Mucosa of descending colon (tissue), 3 donors: ENCODE measurements around the gene TNNT1. TPM values are rescaled to one million over a fixed set of nuclear protein-coding genes. Genes with fewer than 3 reads are reported as not detected.
A peak's percentile ranks its signal among the peaks of the same experiment; 100 is the strongest.

Experiments used
- ATAC-seq: fragments of 200-7000 bp; cut with Tn5 transposase; one replicate; pipeline ENCODE4 v1.9.1; 2020; ENCODE audit warnings: mild to moderate bottlenecking, moderate library complexity
- DNase-seq, 3 donors: peaks; one replicate each; pipeline ENCODE4 v3.0.0-alpha.2; 2020
- H3K36me3 ChIP-seq: fragments of 200-600 bp; one replicate; pipeline ENCODE4 v1.8.0; 2021; ENCODE audit warnings: low read depth, mild to moderate bottlenecking
- H3K4me1 ChIP-seq: fragments of 200-600 bp; one replicate; pipeline ENCODE4 v1.8.0; 2021; ENCODE audit warnings: low read depth, mild to moderate bottlenecking
- H3K4me3 ChIP-seq: fragments of 200-600 bp; one replicate; pipeline ENCODE4 v1.8.0; 2021; ENCODE audit warnings: mild to moderate bottlenecking
- H3K9me3 ChIP-seq: fragments of 200-600 bp; one replicate; pipeline ENCODE4 v1.8.0; 2021; ENCODE audit warnings: mild to moderate bottlenecking
- intact Hi-C, 2 donors: fragments of 100-400 bp; cut with DNase I in 1 of 2; cut with micrococcal nuclease in 1 of 2; formaldehyde crosslinking; loops; one replicate each; pipeline versions ENCODE4 v1.11.0 to v1.11.1; 2022; cut with DNase I, micrococcal nuclease
- total RNA-seq, 3 donors: library from RNA; stranded (reverse); fragmentation: NEBNext Ultra II Directional in 2 of 3; extraction: Animal tissue kit (Norgen Biotek cat#: 25700) in 2 of 3; gene quantifications; one replicate each; pipeline versions ENCODE4 v1.2.1 to v1.2.4, GENCODE V29; 2021 to 2023
- TF ChIP-seq, protein P1 (sequence below): fragments of 200-600 bp; IDR thresholded peaks from one replicate; pipeline ENCODE4 v1.8.0; 2022; ENCODE audit warnings: antibody characterized with exemption, mild to moderate bottlenecking
- donor health status: DM: no; HTN: no; CAD: no; lungs with moderate emphysema.
- donor health status: DM: no; HTN: no; CAD: no.
- donor health status: DM: no; HTN: yes; CAD: no.

Gene TNNT1
- total RNA-seq, 3 donors from 2014 or later: 0.63 to 1.1 (median 0.65) TPM

DNA sequence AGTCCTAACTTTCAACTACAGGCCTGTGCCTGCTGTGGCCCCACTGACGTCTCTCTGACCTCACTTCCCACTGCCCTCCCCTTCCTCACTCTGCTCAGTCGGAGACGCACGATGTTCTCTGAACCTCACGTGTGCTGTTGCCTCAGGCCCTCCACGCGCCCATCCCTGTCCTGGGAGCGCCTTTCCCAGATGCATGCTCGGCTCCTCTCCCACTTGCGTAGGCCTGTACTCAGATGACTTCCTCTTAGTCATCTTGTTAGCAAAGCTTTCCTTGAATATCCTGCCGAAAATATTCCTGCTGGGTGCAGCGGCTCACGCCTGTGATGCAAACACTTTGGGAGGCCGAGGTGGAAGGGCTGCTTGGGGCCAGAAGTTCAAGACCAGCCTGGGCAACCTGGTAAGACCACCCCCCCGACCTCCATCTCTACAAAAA is 40.4 kb upstream of the TNNT1 start:
- intact Hi-C loops: no loop called here
- TF ChIP-seq, protein P1, sequence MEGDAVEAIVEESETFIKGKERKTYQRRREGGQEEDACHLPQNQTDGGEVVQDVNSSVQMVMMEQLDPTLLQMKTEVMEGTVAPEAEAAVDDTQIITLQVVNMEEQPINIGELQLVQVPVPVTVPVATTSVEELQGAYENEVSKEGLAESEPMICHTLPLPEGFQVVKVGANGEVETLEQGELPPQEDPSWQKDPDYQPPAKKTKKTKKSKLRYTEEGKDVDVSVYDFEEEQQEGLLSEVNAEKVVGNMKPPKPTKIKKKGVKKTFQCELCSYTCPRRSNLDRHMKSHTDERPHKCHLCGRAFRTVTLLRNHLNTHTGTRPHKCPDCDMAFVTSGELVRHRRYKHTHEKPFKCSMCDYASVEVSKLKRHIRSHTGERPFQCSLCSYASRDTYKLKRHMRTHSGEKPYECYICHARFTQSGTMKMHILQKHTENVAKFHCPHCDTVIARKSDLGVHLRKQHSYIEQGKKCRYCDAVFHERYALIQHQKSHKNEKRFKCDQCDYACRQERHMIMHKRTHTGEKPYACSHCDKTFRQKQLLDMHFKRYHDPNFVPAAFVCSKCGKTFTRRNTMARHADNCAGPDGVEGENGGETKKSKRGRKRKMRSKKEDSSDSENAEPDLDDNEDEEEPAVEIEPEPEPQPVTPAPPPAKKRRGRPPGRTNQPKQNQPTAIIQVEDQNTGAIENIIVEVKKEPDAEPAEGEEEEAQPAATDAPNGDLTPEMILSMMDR: no peak
- no peaks in the 10 kb centered on the region for H3K36me3 ChIP-seq

GRCh38 chr19:55188625-55189024 is 39.6 kb upstream of the TNNT1 start:
- Histone ChIP-seq H3K9me3 (no peaks in the 10 kb centered on the region), H3K4me3 (no peak overlapping the region), H3K36me3 (no peaks in the 10 kb centered on the region), H3K4me1 (no peaks in the 10 kb centered on the region)
- peak; percentile 16 for ATAC-seq
- TF ChIP-seq, protein P1: no peak
- intact Hi-C loops: no loop called here
- DNase-seq: no peak

More for the DNA sequence above, 40.4 kb upstream of the TNNT1 start:
- no peaks in the 10 kb centered on the region for H3K4me1 ChIP-seq
- DNase-seq (no peak), ATAC-seq (peak; percentile 36)
- no peak overlapping the region for H3K4me3 ChIP-seq
- no peaks in the 10 kb centered on the region for H3K9me3 ChIP-seq

- Histone ChIP-seq H3K9me3 (no peaks in the 10 kb centered on the region), H3K4me3 (no peak overlapping the region), H3K4me1 (no peaks in the 10 kb centered on the region), H3K36me3 (no peaks in the 10 kb centered on the region)
- ATAC-seq: no peak
- TF ChIP-seq, protein P1: no peak
- intact Hi-C loops: no loop called here
- DNase-seq: no peak
Measured at GRCh38 chr19:55186080-55186479, 37.1 kb upstream of the TNNT1 start.

- intact Hi-C loops: no loop called here
- H3K9me3 ChIP-seq: no peaks in the 10 kb centered on the region
- no peaks in the 10 kb centered on the region for H3K36me3 ChIP-seq
- no peak overlapping the region for H3K4me3 ChIP-seq
- ATAC-seq (no peak), DNase-seq (no peak)
- peaks cover 13% of the 10 kb centered on the region for H3K4me1 ChIP-seq
- TF ChIP-seq, protein P1: no peak
Measured at GRCh38 chr19:55181740-55182139, 32.7 kb upstream of the TNNT1 start.

DNA sequence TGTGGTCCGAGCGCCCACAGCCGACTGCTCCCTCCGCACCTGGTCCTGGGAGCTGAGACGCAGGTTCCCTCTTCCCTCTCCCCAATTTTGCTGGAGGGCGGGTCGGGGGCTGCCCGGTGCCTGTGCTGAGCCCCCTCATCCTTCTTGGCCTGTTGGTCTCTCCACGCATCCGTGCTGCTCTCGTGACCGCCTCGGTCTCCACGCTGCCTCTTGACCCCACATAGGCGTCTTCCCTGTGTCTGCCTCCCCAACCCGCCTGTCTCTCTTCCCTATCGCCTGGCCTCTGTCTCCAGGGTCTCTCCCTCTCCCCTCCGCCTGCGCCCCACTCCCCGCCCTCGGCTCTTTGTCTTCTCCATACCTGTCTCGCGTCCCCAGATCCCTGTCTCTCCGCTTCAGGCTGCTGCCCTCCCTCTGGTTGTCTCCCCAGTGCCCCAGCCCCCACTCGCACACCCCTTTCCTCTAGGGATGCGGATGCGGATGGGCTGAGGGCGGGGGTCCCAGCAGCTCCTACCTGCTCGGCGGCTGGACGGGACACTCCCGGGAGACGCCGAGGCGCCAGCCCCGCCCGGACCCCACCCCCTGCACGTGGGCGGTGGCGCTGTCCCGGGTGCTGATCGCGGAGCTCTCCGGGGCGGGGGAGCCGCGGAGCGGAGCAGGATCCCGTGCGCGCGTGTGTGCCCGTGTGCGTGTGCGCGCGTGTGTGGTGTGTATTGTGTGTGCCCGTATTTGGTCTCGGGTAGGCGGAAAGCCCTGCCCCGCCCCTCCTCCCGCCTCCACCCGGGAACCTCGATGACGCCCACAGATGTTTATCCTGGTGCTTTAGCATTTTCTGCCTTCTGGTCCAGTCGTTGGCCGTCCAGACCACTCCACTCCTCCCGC is 30.8 kb upstream of the TNNT1 start, which contains the start of gene SYT5:
TSS of gene SYT5 (minus strand) at position 684 of the 879 bp plus-strand sequence. CDS start 1,248 bp downstream, outside the sequence.
- Histone ChIP-seq H3K4me3 (no peak within 1 kb of the TSS), H3K9me3 (no peaks in the 10 kb centered on the region), H3K4me1 (peaks cover 13% of the 10 kb centered on the region), H3K36me3 (no peaks in the 10 kb centered on the region)
- intact Hi-C loops: no loop called here
- TF ChIP-seq, protein P1: no peak
- DNase-seq (peak; percentile 63 to 80 (median 68)), ATAC-seq (peak; percentile 85)
